Neuronal stem cell (in vitro differentiated cells): ENCODE measurements around the gene FIGLA.

Experiments used
- DNase-seq: peaks from one replicate; pipeline ENCODE4 v3.0.0-alpha.2; 2013; ENCODE audit warnings: low spot score
- H2AFZ ChIP-seq: one replicate; pipeline ENCODE4 v1.6.1; 2013; ENCODE audit warnings: mild to moderate bottlenecking, low read length, inconsistent platforms
- H2AK5ac ChIP-seq: 2 replicates; pipeline ENCODE4 v1.6.1; 2013; ENCODE audit warnings: low read depth, mild to moderate bottlenecking, inconsistent platforms, low read length, moderate library complexity, mixed read lengths
- H2BK120ac ChIP-seq: 2 replicates; pipeline ENCODE4 v1.6.1; 2013; ENCODE audit warnings: low read depth, mild to moderate bottlenecking, inconsistent platforms, low read length, moderate library complexity, mixed read lengths
- H2BK12ac ChIP-seq: one replicate; pipeline ENCODE4 v1.6.1; 2013; ENCODE audit warnings: low read length, inconsistent platforms
- H2BK15ac ChIP-seq: 2 replicates; pipeline ENCODE4 v1.6.1; 2013; ENCODE audit warnings: mild to moderate bottlenecking, low read length, inconsistent platforms, mixed read lengths
- H2BK5ac ChIP-seq: one replicate; pipeline ENCODE4 v1.6.1; 2013; ENCODE audit warnings: inconsistent platforms, mild to moderate bottlenecking, low read length, moderate library complexity
- H3K14ac ChIP-seq: one replicate; pipeline ENCODE4 v1.6.1; 2013; ENCODE audit warnings: low read length, inconsistent platforms
- H3K18ac ChIP-seq: 2 replicates; pipeline ENCODE4 v1.6.1; 2013; ENCODE audit warnings: low read length, inconsistent platforms
- H3K23ac ChIP-seq: 2 replicates; pipeline ENCODE4 v1.6.1; 2013; ENCODE audit warnings: low read depth, mild to moderate bottlenecking, mixed read lengths, low read length, inconsistent platforms; ENCODE audit not compliant: poor library complexity
- H3K27ac ChIP-seq: replicated peaks from 3 replicates; pipeline ENCODE4 v1.5.1; 2013; ENCODE audit warnings: low read length, inconsistent platforms
- H3K27me3 ChIP-seq, 3 experiments: 2 replicates each; pipeline ENCODE4 v1.6.1; 2013; ENCODE audit warnings: low read length in 3 of 3, mild to moderate bottlenecking in 2 of 3, inconsistent platforms in 1 of 3, low read depth in 1 of 3, mixed read lengths in 1 of 3, moderate library complexity in 1 of 3; ENCODE audit not compliant: control insufficient read depth in 3 of 3, insufficient read depth in 3 of 3
- H3K36me3 ChIP-seq, 2 donors: replicated peaks in 1 of 2; 2 replicates each; pipeline ENCODE4 v1.6.1; 2013; ENCODE audit warnings: low read length in 2 of 2; ENCODE audit not compliant: control insufficient read depth in 2 of 2, insufficient read depth in 2 of 2
- H3K4ac ChIP-seq: 2 replicates; pipeline ENCODE4 v1.6.1; 2013; ENCODE audit warnings: inconsistent platforms, mild to moderate bottlenecking, low read length, moderate library complexity
- H3K4me1 ChIP-seq, 2 donors: 1 replicate in 1 of 2; 2 replicates in 1 of 2; pipeline ENCODE4 v1.6.1; 2013; ENCODE audit warnings: low read length in 2 of 2, low read depth in 1 of 2; ENCODE audit not compliant: control insufficient read depth in 2 of 2, insufficient read depth in 1 of 2
- H3K4me2 ChIP-seq: one replicate; pipeline ENCODE4 v1.6.1; 2013; ENCODE audit warnings: mild to moderate bottlenecking, low read length, inconsistent platforms; ENCODE audit not compliant: insufficient read depth, poor library complexity, severe bottlenecking
- H3K4me3 ChIP-seq, 2 donors: 2 replicates each; pipeline ENCODE4 v1.5.1; 2013; ENCODE audit warnings: low read length in 2 of 2, mild to moderate bottlenecking in 2 of 2, inconsistent platforms in 1 of 2, moderate library complexity in 1 of 2
- H3K79me1 ChIP-seq: one replicate; pipeline ENCODE4 v1.6.1; 2013; ENCODE audit warnings: low read depth, mild to moderate bottlenecking, inconsistent platforms, low read length, moderate library complexity
- H3K9ac ChIP-seq: one replicate; pipeline ENCODE4 v1.6.1; 2013; ENCODE audit warnings: mild to moderate bottlenecking, low read depth, low read length, inconsistent platforms; ENCODE audit not compliant: poor library complexity
- H3K9me3 ChIP-seq, 2 donors: replicated peaks in 1 of 2; 2 replicates each; pipeline versions ENCODE3 to v1.6.1; 2013; ENCODE audit warnings: low read length in 2 of 2, mild to moderate bottlenecking in 2 of 2, inconsistent platforms in 1 of 2, low read depth in 1 of 2, mixed read lengths in 1 of 2, moderate library complexity in 1 of 2; ENCODE audit not compliant: control insufficient read depth in 2 of 2, insufficient read depth in 1 of 2
- H4K8ac ChIP-seq: one replicate; pipeline ENCODE4 v1.6.1; 2013; ENCODE audit warnings: low read depth, mild to moderate bottlenecking, inconsistent platforms, low read length, moderate library complexity
- H4K91ac ChIP-seq: one replicate; pipeline ENCODE4 v1.6.1; 2013; ENCODE audit warnings: low read length, low read depth, mild to moderate bottlenecking, inconsistent platforms; ENCODE audit not compliant: poor library complexity
- WGBS, 2 donors: extraction: QIAGEN DNeasy Blood & Tissue Kit; methylation state at CpG; one replicate each; pipeline ENCODE4 v1.1.7; 2013; ENCODE audit warnings: missing lambda C conversion rate in 2 of 2, mixed read lengths in 1 of 2; ENCODE audit not compliant: insufficient read length in 2 of 2, insufficient replicate concordance in 1 of 2; ENCODE audit errors: extremely low coverage in 2 of 2; 5-methylcytosine and 5-hydroxymethylcytosine counted together

Gene FIGLA

GRCh38 chr2:70831861-70832260 is 41.4 kb upstream of the FIGLA start:
- Histone ChIP-seq H3K4ac (no peak overlapping the region), H3K27ac (no peak overlapping the region), H3K4me3 (no peak overlapping the region), H2BK12ac (no peak overlapping the region), H2AFZ (no peak overlapping the region), H3K79me1 (no peaks in the 10 kb centered on the region), H2AK5ac (no peak overlapping the region), H3K14ac (no peak overlapping the region), H3K9me3 (no peaks in the 10 kb centered on the region), H3K36me3 (no peaks in the 10 kb centered on the region), H4K8ac (no peak overlapping the region), H3K4me2 (no peak overlapping the region), H2BK5ac (no peak overlapping the region), H3K4me1 (peaks cover 0 to 6% of the 10 kb centered on the region in 2 donors), H3K9ac (no peak overlapping the region), H3K18ac (no peak overlapping the region), H2BK15ac (no peak overlapping the region), H3K27me3 (peaks cover 0 to 27% (median 0%) of the 10 kb centered on the region in 3 experiments), H3K23ac (no peak overlapping the region), H4K91ac (no peak overlapping the region), H2BK120ac (no peak overlapping the region)
- no CpG with 5 or more reads among the region's 6 CpGs for WGBS, 2 donors
- no peak for DNase-seq

DNA sequence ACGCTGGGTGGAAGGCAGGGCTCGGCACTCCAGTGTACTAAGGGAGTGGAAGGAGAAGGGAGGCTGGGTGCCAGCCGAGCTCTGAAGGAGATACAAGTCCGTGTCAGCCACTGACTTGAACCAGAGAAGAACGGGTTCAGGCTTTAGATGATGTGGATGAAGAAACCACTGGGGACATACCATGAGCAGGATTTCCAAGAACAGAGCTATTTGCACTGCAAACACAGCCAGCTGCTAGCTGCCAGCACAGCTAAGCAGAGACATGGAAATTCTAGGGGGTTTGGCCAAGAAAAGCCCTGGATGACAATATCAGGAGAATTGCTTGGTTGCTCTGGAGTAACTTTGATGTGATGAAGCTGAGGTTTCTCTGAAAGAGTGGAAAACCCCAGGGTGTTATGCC is 39.9 kb upstream of the FIGLA start:
- WGBS, 2 donors: no CpG with 5 or more reads among the region's 5 CpGs
- H2AFZ ChIP-seq: no peak overlapping the region
- H2AK5ac ChIP-seq: no peak overlapping the region
- no peak overlapping the region for H3K23ac ChIP-seq
- H2BK12ac ChIP-seq: no peak overlapping the region
- H2BK5ac ChIP-seq: no peak overlapping the region
- no peak overlapping the region for H4K91ac ChIP-seq
- no peak overlapping the region for H2BK15ac ChIP-seq
- H3K14ac ChIP-seq: no peak overlapping the region
- H3K4me3 ChIP-seq: no peak overlapping the region
- no peak overlapping the region for H3K4ac ChIP-seq
- H3K9ac ChIP-seq: no peak overlapping the region
- H3K27ac ChIP-seq: no peak overlapping the region
- no peaks in the 10 kb centered on the region for H3K79me1 ChIP-seq
- no peaks in the 10 kb centered on the region for H3K9me3 ChIP-seq
- H3K4me2 ChIP-seq: no peak overlapping the region
- H2BK120ac ChIP-seq: no peak overlapping the region
- H3K36me3 ChIP-seq: no peaks in the 10 kb centered on the region
- no peak overlapping the region for H4K8ac ChIP-seq
- no peak for DNase-seq
- no peak overlapping the region for H3K18ac ChIP-seq
- H3K27me3 ChIP-seq: peaks cover 0 to 23% (median 0%) of the 10 kb centered on the region in 3 experiments
- H3K4me1 ChIP-seq: peaks cover 0 to 6% of the 10 kb centered on the region in 2 donors

DNA sequence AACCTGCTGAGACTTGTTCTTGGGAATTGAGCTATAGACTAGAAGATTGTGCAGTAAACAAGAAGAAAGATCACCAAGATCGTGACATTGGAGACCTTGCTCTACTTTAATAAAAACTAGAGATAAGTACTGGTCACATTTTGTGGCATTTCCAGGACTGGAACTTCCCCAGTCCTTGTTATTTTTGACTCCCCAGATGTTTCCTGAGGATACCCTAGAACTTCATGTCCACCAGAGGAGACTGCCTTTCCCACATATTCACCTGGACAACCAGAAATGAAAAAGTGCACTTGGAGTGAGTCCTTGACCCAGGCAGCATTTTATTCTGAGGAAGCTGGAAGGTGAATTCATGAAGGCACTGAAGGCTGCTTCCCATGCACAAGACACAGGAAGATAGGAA is 39.5 kb upstream of the FIGLA start:
- H3K9me3 ChIP-seq: no peaks in the 10 kb centered on the region
- H3K4me3 ChIP-seq: no peak overlapping the region
- H3K36me3 ChIP-seq: no peaks in the 10 kb centered on the region
- no peak overlapping the region for H3K23ac ChIP-seq
- no peak overlapping the region for H2BK15ac ChIP-seq
- no peak overlapping the region for H4K91ac ChIP-seq
- no peaks in the 10 kb centered on the region for H3K79me1 ChIP-seq
- H3K4ac ChIP-seq: no peak overlapping the region
- peaks cover 0 to 6% of the 10 kb centered on the region in 2 donors for H3K4me1 ChIP-seq
- no peak overlapping the region for H3K9ac ChIP-seq
- no peak overlapping the region for H3K27ac ChIP-seq
- H2BK5ac ChIP-seq: no peak overlapping the region
- no peak overlapping the region for H2BK120ac ChIP-seq
- no peak overlapping the region for H2BK12ac ChIP-seq
- no peak overlapping the region for H3K4me2 ChIP-seq
- no peak for DNase-seq
- no peak overlapping the region for H3K14ac ChIP-seq
- H4K8ac ChIP-seq: no peak overlapping the region
- H2AK5ac ChIP-seq: no peak overlapping the region
- no peak overlapping the region for H2AFZ ChIP-seq
- no CpG with 5 or more reads among the region's 1 CpG for WGBS, 2 donors
- peaks cover 0 to 23% (median 0%) of the 10 kb centered on the region in 3 experiments for H3K27me3 ChIP-seq
- no peak overlapping the region for H3K18ac ChIP-seq

- H3K18ac ChIP-seq: no peak overlapping the region
- no peaks in the 10 kb centered on the region for H3K36me3 ChIP-seq
- no peak overlapping the region for H3K9ac ChIP-seq
- H3K4me2 ChIP-seq: no peak overlapping the region
- H3K14ac ChIP-seq: no peak overlapping the region
- H2AK5ac ChIP-seq: no peak overlapping the region
- no peak overlapping the region for H2BK12ac ChIP-seq
- H3K4ac ChIP-seq: no peak overlapping the region
- H3K4me1 ChIP-seq: peaks cover 0 to 6% of the 10 kb centered on the region in 2 donors
- no peak overlapping the region for H2AFZ ChIP-seq
- H4K91ac ChIP-seq: no peak overlapping the region
- H3K4me3 ChIP-seq: no peak overlapping the region
- peaks cover 0 to 23% (median 0%) of the 10 kb centered on the region in 3 experiments for H3K27me3 ChIP-seq
- DNase-seq: no peak
- no peak overlapping the region for H4K8ac ChIP-seq
- H2BK15ac ChIP-seq: no peak overlapping the region
- H3K27ac ChIP-seq: no peak overlapping the region
- no peak overlapping the region for H3K23ac ChIP-seq
- WGBS, 2 donors: no CpG with 5 or more reads among the region's 6 CpGs
- no peak overlapping the region for H2BK5ac ChIP-seq
- H3K79me1 ChIP-seq: no peaks in the 10 kb centered on the region
- no peaks in the 10 kb centered on the region for H3K9me3 ChIP-seq
- no peak overlapping the region for H2BK120ac ChIP-seq
Observed at GRCh38 chr2:70828914-70829824, 38.7 kb upstream of the FIGLA start.
